Neuronal stem cell (in vitro differentiated cells): ENCODE data around the gene CDC37L1. TPM values are rescaled to one million over a fixed set of nuclear protein-coding genes. Genes with fewer than 3 reads are reported as not detected.

Experiments used
- DNase-seq: peaks from one replicate; pipeline ENCODE4 v3.0.0-alpha.2; 2013; ENCODE audit warnings: low spot score
- H2AFZ ChIP-seq: one replicate; pipeline ENCODE4 v1.6.1; 2013; ENCODE audit warnings: mild to moderate bottlenecking, low read length, inconsistent platforms
- H2AK5ac ChIP-seq: 2 replicates; pipeline ENCODE4 v1.6.1; 2013; ENCODE audit warnings: low read depth, mild to moderate bottlenecking, inconsistent platforms, low read length, moderate library complexity, mixed read lengths
- H2BK120ac ChIP-seq: 2 replicates; pipeline ENCODE4 v1.6.1; 2013; ENCODE audit warnings: low read depth, mild to moderate bottlenecking, inconsistent platforms, low read length, moderate library complexity, mixed read lengths
- H2BK12ac ChIP-seq: one replicate; pipeline ENCODE4 v1.6.1; 2013; ENCODE audit warnings: low read length, inconsistent platforms
- H2BK15ac ChIP-seq: 2 replicates; pipeline ENCODE4 v1.6.1; 2013; ENCODE audit warnings: mild to moderate bottlenecking, low read length, inconsistent platforms, mixed read lengths
- H2BK5ac ChIP-seq: one replicate; pipeline ENCODE4 v1.6.1; 2013; ENCODE audit warnings: inconsistent platforms, mild to moderate bottlenecking, low read length, moderate library complexity
- H3K14ac ChIP-seq: one replicate; pipeline ENCODE4 v1.6.1; 2013; ENCODE audit warnings: low read length, inconsistent platforms
- H3K18ac ChIP-seq: 2 replicates; pipeline ENCODE4 v1.6.1; 2013; ENCODE audit warnings: low read length, inconsistent platforms
- H3K23ac ChIP-seq: 2 replicates; pipeline ENCODE4 v1.6.1; 2013; ENCODE audit warnings: low read depth, mild to moderate bottlenecking, mixed read lengths, low read length, inconsistent platforms; ENCODE audit not compliant: poor library complexity
- H3K27ac ChIP-seq: replicated peaks from 3 replicates; pipeline ENCODE4 v1.5.1; 2013; ENCODE audit warnings: low read length, inconsistent platforms
- H3K27me3 ChIP-seq, 3 experiments: 2 replicates each; pipeline ENCODE4 v1.6.1; 2013; ENCODE audit warnings: low read length in 3 of 3, mild to moderate bottlenecking in 2 of 3, inconsistent platforms in 1 of 3, low read depth in 1 of 3, mixed read lengths in 1 of 3, moderate library complexity in 1 of 3; ENCODE audit not compliant: control insufficient read depth in 3 of 3, insufficient read depth in 3 of 3
- H3K36me3 ChIP-seq, 2 donors: replicated peaks in 1 of 2; 2 replicates each; pipeline ENCODE4 v1.6.1; 2013; ENCODE audit warnings: low read length in 2 of 2; ENCODE audit not compliant: control insufficient read depth in 2 of 2, insufficient read depth in 2 of 2
- H3K4ac ChIP-seq: 2 replicates; pipeline ENCODE4 v1.6.1; 2013; ENCODE audit warnings: inconsistent platforms, mild to moderate bottlenecking, low read length, moderate library complexity
- H3K4me1 ChIP-seq, 2 donors: 1 replicate in 1 of 2; 2 replicates in 1 of 2; pipeline ENCODE4 v1.6.1; 2013; ENCODE audit warnings: low read length in 2 of 2, low read depth in 1 of 2; ENCODE audit not compliant: control insufficient read depth in 2 of 2, insufficient read depth in 1 of 2
- H3K4me2 ChIP-seq: one replicate; pipeline ENCODE4 v1.6.1; 2013; ENCODE audit warnings: mild to moderate bottlenecking, low read length, inconsistent platforms; ENCODE audit not compliant: insufficient read depth, poor library complexity, severe bottlenecking
- H3K4me3 ChIP-seq, 2 donors: 2 replicates each; pipeline ENCODE4 v1.5.1; 2013; ENCODE audit warnings: low read length in 2 of 2, mild to moderate bottlenecking in 2 of 2, inconsistent platforms in 1 of 2, moderate library complexity in 1 of 2
- H3K79me1 ChIP-seq: one replicate; pipeline ENCODE4 v1.6.1; 2013; ENCODE audit warnings: low read depth, mild to moderate bottlenecking, inconsistent platforms, low read length, moderate library complexity
- H3K9ac ChIP-seq: one replicate; pipeline ENCODE4 v1.6.1; 2013; ENCODE audit warnings: mild to moderate bottlenecking, low read depth, low read length, inconsistent platforms; ENCODE audit not compliant: poor library complexity
- H3K9me3 ChIP-seq, 2 donors: replicated peaks in 1 of 2; 2 replicates each; pipeline versions ENCODE3 to v1.6.1; 2013; ENCODE audit warnings: low read length in 2 of 2, mild to moderate bottlenecking in 2 of 2, inconsistent platforms in 1 of 2, low read depth in 1 of 2, mixed read lengths in 1 of 2, moderate library complexity in 1 of 2; ENCODE audit not compliant: control insufficient read depth in 2 of 2, insufficient read depth in 1 of 2
- H4K8ac ChIP-seq: one replicate; pipeline ENCODE4 v1.6.1; 2013; ENCODE audit warnings: low read depth, mild to moderate bottlenecking, inconsistent platforms, low read length, moderate library complexity
- H4K91ac ChIP-seq: one replicate; pipeline ENCODE4 v1.6.1; 2013; ENCODE audit warnings: low read length, low read depth, mild to moderate bottlenecking, inconsistent platforms; ENCODE audit not compliant: poor library complexity
- WGBS, 2 donors: extraction: QIAGEN DNeasy Blood & Tissue Kit; methylation state at CpG; one replicate each; pipeline ENCODE4 v1.1.7; 2013; ENCODE audit warnings: missing lambda C conversion rate in 2 of 2, mixed read lengths in 1 of 2; ENCODE audit not compliant: insufficient read length in 2 of 2, insufficient replicate concordance in 1 of 2; ENCODE audit errors: extremely low coverage in 2 of 2; 5-methylcytosine and 5-hydroxymethylcytosine counted together
- polyA plus RNA-seq, 2 experiments: library from polyadenylated mRNA; stranded (reverse); fragments of 200-250 nt; gene quantifications; one replicate each; pipeline ENCODE4 v1.2.3, GENCODE V29; 2013

The CDC37L1 gene
- polyA plus RNA-seq (2013, experiment 1 of 2) = 8.6 TPM
- polyA plus RNA-seq (2013, experiment 2 of 2) = 8.3 TPM

DNA sequence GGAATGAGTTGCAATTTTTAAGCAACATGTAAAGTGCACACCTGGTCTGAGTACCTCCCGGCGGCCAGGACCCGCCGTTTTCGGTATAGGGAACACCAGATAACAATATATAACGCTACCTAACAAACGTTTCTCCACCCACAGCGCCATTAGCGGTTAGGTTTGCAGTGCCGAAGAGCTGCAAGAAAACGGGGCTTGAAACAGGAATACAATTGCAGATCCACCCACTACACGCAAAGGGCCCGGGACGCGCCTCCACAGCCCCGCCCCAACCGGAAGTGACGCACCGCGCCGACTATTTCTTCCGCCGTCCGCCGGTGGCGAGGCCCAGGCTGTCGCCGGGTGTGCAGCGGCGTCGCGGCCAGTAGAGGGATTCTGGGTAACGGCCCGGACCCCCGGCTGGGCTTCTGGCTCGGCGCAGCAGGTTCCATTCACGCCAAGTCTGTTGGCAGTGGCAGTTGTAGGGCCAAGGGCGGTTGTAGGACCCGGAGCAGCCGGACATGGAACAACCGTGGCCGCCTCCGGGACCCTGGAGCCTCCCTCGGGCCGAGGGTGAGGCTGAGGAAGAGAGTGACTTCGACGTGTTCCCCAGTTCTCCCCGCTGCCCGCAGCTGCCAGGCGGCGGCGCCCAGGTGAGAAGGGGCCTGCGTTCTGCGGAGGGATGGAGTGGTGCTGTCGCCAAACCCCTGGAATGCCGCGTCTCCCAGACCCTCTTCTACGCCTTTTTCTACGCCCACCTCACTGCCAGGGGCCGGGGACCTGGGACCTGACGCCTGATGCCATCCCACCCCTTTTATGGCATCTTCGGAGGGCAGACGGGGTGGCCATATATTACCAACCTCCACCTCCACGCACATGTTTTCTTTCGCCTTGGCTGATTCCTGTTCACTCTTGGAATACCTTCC, at the start of gene CDC37L1:
Gene CDC37L1, plus strand, starts transcription at position 302 of the 905 bp plus-strand sequence. Its CDS starts 199 bp downstream, at position 501.
- Histone ChIP-seq H3K27me3 (no peaks in the 10 kb centered on the region), H2BK15ac (no peak within 1 kb of the TSS), H3K4me3 (peak within 1 kb of the TSS; percentile 78 to 92), H3K9ac (peak within 1 kb of the TSS; percentile 90), H3K79me1 (no peaks in the 10 kb centered on the region), H3K9me3 (no peaks in the 10 kb centered on the region), H3K27ac (peak within 1 kb of the TSS; percentile 92), H3K4ac (no peak within 1 kb of the TSS), H3K36me3 (peaks cover 0 to 9% of the 10 kb centered on the region in 2 donors), H3K18ac (peak within 1 kb of the TSS; percentile 95), H2AFZ (peak within 1 kb of the TSS; percentile 84), H3K4me1 (peaks cover 0 to 9% of the 10 kb centered on the region in 2 donors), H3K23ac (peak within 1 kb of the TSS; percentile 52), H4K8ac (no peak within 1 kb of the TSS), H2AK5ac (no peak within 1 kb of the TSS), H3K14ac (no peak within 1 kb of the TSS), H2BK12ac (no peak within 1 kb of the TSS), H3K4me2 (peak within 1 kb of the TSS; percentile 84), H2BK120ac (no peak within 1 kb of the TSS), H2BK5ac (peak within 1 kb of the TSS; percentile 21), H4K91ac (no peak within 1 kb of the TSS)
- peak; percentile 93 for DNase-seq
- no CpG with 5 or more reads among the region's 66 CpGs for WGBS, 2 donors

DNA sequence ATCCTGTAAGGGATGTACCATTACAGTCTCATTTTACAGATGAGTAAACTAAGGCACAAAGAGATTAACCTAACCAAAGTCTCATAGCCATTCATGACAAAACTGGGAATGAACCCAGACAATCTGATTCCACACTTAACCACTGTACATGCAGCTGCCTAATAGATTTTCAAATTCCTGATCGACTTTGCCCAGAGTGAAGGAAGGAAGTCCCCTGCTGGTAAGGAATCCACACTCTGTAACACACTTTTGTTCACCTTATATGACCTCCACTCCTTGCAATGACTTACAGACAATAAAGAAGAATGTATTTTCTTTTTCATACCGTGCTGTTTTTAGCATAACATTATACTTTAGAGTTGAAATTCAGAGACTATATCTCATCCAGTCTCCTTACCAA, 48.5 kb upstream of the CDC37L1 start:
- H3K79me1 ChIP-seq = no peaks in the 10 kb centered on the region
- no peak overlapping the region for H3K4ac ChIP-seq
- H2BK5ac ChIP-seq = no peak overlapping the region
- H2AFZ ChIP-seq = no peak overlapping the region
- DNase-seq = no peak
- no peak overlapping the region for H2BK12ac ChIP-seq
- no peak overlapping the region for H4K91ac ChIP-seq
- peaks cover 0 to 2% of the 10 kb centered on the region in 2 donors for H3K4me1 ChIP-seq
- H2BK120ac ChIP-seq = no peak overlapping the region
- no peak overlapping the region for H3K18ac ChIP-seq
- no peak overlapping the region for H2AK5ac ChIP-seq
- no peak overlapping the region for H3K14ac ChIP-seq
- WGBS, 2 donors = no CpG with 5 or more reads among the region's 2 CpGs
- H3K23ac ChIP-seq = no peak overlapping the region
- no peaks in the 10 kb centered on the region for H3K27me3 ChIP-seq
- H3K4me2 ChIP-seq = no peak overlapping the region
- H4K8ac ChIP-seq = no peak overlapping the region
- H3K4me3 ChIP-seq = no peak overlapping the region
- no peak overlapping the region for H2BK15ac ChIP-seq
- no peaks in the 10 kb centered on the region for H3K9me3 ChIP-seq
- no peak overlapping the region for H3K9ac ChIP-seq
- no peak overlapping the region for H3K27ac ChIP-seq
- H3K36me3 ChIP-seq = no peaks in the 10 kb centered on the region

DNA sequence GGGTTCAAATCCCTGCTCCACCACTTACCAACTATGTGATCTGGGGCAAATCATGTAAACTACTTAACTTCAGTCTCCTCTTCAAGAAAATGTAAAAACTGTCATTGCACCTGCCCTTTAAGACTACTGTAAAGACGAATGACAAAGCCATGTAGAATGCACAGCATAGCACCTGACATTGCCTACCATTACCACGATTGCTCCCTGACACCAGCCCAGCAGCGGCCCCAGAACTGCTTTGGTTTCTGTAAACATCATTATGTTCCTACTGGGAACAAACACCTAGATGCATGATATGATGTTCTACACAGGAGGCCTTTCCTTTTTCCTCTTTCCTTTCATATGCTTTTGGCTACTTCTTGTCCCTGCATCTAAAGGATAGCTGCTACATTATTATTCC, 40.4 kb upstream of the CDC37L1 start:
- no peaks in the 10 kb centered on the region for H3K9me3 ChIP-seq
- no peak overlapping the region for H3K4me2 ChIP-seq
- H3K36me3 ChIP-seq = no peaks in the 10 kb centered on the region
- no peak overlapping the region for H3K14ac ChIP-seq
- no peak overlapping the region for H4K91ac ChIP-seq
- H3K9ac ChIP-seq = no peak overlapping the region
- H4K8ac ChIP-seq = no peak overlapping the region
- H3K27ac ChIP-seq = no peak overlapping the region
- H3K79me1 ChIP-seq = no peaks in the 10 kb centered on the region
- H2BK12ac ChIP-seq = no peak overlapping the region
- H3K4ac ChIP-seq = no peak overlapping the region
- no peak overlapping the region for H2BK5ac ChIP-seq
- no CpG with 5 or more reads among the region's 3 CpGs for WGBS, 2 donors
- no peak overlapping the region for H2BK15ac ChIP-seq
- H2AK5ac ChIP-seq = no peak overlapping the region
- no peak overlapping the region for H3K18ac ChIP-seq
- no peak overlapping the region for H3K4me3 ChIP-seq
- no peaks in the 10 kb centered on the region for H3K4me1 ChIP-seq
- H3K23ac ChIP-seq = no peak overlapping the region
- no peak overlapping the region for H2AFZ ChIP-seq
- DNase-seq = no peak
- no peak overlapping the region for H2BK120ac ChIP-seq
- H3K27me3 ChIP-seq = no peaks in the 10 kb centered on the region

DNA sequence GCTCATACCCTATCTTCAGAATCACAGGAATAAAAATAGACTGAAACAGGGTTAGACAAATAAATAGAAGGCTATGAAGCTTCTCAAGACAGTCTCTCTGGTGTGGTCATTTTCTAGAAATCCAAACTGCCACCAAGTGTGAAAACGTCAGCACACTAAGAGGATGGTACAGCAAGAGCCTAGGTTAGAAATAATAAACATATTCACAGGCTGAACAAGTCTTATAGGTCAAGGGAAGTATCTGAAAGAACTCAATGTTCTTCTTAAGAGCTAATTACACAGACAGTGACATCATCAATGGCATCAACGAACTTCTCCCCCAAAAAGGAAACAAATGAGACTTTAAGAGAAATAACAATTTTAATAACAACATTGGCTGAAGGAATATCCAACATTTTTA, 39.9 kb upstream of the CDC37L1 start:
- no peaks in the 10 kb centered on the region for H3K27me3 ChIP-seq
- no peak overlapping the region for H2BK15ac ChIP-seq
- H3K9ac ChIP-seq = no peak overlapping the region
- no peak overlapping the region for H3K14ac ChIP-seq
- H2AFZ ChIP-seq = no peak overlapping the region
- no peak overlapping the region for H2AK5ac ChIP-seq
- H2BK12ac ChIP-seq = no peak overlapping the region
- no peak overlapping the region for H3K23ac ChIP-seq
- no peaks in the 10 kb centered on the region for H3K4me1 ChIP-seq
- H2BK120ac ChIP-seq = no peak overlapping the region
- H3K9me3 ChIP-seq = no peaks in the 10 kb centered on the region
- no peak for DNase-seq
- H3K36me3 ChIP-seq = no peaks in the 10 kb centered on the region
- no peak overlapping the region for H2BK5ac ChIP-seq
- no peak overlapping the region for H3K18ac ChIP-seq
- no peak overlapping the region for H3K27ac ChIP-seq
- no peak overlapping the region for H4K91ac ChIP-seq
- no peak overlapping the region for H4K8ac ChIP-seq
- no peak overlapping the region for H3K4me3 ChIP-seq
- H3K4me2 ChIP-seq = no peak overlapping the region
- WGBS, 2 donors = no CpG with 5 or more reads among the region's 2 CpGs
- H3K4ac ChIP-seq = no peak overlapping the region
- H3K79me1 ChIP-seq = no peaks in the 10 kb centered on the region
